ENCODE measurements around the gene BRD8. TPM values are rescaled to one million over a fixed set of nuclear protein-coding genes. Genes with fewer than 3 reads are reported as not detected.

BRD8 gene
- total RNA-seq, 4 donors from 2014 or later = 21.9 to 49.1 (median 37.4) TPM

DNA sequence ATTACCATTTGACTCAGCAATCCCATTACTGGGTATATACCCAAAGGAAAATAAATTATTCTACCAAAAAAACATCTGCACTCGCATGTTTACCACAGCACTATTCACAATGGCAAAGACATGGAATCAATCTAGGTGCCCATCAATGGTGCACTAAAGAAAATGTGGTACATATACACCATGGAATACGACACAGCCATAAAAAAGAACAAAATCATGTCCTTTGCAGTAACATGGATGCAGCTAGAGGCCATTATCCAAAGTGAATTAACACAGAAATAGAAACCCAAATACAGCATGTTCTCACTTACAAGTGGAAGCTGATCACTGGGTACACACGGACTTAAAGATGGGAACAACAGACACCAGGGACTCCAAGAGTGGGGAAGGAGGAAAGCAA lies 32.6 kb upstream of the BRD8 start:
- TF ChIP-seq, protein P1, sequence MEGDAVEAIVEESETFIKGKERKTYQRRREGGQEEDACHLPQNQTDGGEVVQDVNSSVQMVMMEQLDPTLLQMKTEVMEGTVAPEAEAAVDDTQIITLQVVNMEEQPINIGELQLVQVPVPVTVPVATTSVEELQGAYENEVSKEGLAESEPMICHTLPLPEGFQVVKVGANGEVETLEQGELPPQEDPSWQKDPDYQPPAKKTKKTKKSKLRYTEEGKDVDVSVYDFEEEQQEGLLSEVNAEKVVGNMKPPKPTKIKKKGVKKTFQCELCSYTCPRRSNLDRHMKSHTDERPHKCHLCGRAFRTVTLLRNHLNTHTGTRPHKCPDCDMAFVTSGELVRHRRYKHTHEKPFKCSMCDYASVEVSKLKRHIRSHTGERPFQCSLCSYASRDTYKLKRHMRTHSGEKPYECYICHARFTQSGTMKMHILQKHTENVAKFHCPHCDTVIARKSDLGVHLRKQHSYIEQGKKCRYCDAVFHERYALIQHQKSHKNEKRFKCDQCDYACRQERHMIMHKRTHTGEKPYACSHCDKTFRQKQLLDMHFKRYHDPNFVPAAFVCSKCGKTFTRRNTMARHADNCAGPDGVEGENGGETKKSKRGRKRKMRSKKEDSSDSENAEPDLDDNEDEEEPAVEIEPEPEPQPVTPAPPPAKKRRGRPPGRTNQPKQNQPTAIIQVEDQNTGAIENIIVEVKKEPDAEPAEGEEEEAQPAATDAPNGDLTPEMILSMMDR (IDR thresholded peaks at IDR 0.05; ENCODE audit: low read depth) = no peak

DNA sequence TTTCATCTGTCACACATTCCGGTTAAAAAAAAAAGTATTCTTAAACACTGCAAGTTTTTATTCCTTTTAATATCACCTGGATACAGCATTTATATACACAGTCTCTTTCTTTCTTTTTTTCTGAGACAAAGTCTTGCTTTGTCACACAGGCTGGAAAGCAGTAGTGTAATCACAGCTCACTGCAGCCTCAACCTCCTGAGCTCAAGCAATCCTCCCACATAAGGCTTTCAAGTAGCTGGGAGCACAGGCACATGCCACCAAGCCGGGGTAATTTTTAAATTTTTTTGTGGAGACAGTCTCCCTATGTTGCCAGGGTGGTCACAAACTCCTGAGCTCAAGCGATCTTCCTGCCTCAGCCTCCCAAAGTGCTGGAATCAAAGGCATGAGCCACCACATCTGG lies 14.4 kb upstream of the BRD8 start:
- TF ChIP-seq, protein P1 (IDR thresholded peaks at IDR 0.05; ENCODE audit: low read depth) = no peak

DNA sequence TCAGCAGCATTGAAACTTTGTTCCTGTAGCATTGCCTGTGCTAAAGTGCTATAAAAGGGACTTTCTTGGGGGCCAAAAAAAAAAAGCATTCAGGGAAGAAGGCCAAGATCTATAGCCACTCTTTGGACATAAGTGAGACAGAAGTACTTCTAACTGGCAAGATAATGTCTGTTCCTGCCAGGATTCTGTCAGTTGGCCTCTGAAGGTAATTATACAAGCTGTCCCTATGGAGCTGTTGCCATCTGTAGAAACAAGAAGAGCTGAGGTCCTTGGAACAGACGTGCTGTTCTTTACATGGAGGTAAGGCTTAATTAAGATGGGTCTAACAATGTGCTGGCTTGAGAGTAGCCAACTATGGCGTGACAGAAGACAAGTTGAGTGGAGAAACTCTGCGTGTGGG lies 10.2 kb upstream of the BRD8 start:
- TF ChIP-seq, protein P1 (IDR thresholded peaks at IDR 0.05; ENCODE audit: low read depth) = no peak

DNA sequence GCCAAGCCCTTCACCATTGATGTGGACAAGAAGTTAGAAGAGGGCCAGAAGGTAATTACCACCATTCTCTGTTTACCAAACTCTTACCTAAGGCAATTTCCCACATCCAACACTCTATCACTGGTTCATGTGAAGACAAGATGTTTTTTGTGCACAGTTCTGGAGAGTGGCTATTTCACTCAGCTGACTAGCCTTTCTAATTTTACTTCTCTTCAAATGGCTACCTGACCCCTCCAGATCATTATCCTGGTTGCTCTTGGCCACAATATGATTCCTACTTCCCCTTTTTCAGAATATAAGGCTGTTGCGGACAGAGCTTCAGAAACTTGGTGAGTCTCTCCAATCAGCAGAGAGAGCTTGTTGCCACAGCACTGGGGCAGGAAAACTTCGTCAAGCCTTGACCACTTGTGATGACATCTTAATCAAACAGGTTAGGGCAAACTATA lies 7.6 kb upstream of the BRD8 start:
- TF ChIP-seq, protein P1 (IDR thresholded peaks at IDR 0.05; ENCODE audit: low read depth) = no peak

DNA sequence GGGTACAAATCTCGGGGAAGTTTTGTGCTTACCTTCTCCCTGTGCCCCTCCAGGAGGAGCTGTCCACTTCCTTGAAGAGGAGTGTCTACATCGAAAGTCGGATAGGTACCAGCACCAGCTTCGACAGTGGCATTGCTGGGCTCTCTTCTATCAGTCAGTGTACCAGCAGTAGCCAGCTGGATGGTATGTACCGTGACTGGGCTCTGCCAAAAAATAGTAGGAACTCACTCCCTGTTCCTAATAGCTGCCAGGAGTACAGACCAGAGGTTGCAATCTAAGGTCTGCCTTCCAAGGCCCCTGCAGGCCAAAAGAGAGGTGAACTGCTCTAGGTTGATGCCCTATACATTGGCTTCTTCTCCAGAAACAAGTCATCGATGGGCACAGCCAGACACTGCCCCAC lies 4.4 kb upstream of the BRD8 start:
- TF ChIP-seq, protein P1 (IDR thresholded peaks at IDR 0.05; ENCODE audit: low read depth) = no peak

DNA sequence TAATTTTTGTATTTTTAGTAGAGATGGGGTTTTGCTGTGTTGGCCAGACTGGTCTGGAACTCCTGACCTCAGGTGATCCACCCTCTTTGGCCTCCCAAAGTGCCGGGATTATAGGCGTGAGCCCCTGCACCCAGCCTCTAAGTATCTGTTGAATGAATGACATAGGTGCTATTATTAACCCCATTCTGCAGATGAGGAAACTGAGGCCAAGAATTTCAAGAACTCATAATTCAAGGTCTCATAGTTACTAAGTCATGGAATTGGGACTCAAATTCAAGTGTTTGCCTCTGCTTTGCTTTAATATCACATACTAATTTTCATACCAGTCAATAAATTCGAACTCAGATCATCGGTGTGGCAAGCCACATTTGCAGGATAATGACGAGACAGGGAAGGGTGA lies 2.4 kb upstream of the BRD8 start:
- TF ChIP-seq, protein P1 (IDR thresholded peaks at IDR 0.05; ENCODE audit: low read depth) = no peak

DNA sequence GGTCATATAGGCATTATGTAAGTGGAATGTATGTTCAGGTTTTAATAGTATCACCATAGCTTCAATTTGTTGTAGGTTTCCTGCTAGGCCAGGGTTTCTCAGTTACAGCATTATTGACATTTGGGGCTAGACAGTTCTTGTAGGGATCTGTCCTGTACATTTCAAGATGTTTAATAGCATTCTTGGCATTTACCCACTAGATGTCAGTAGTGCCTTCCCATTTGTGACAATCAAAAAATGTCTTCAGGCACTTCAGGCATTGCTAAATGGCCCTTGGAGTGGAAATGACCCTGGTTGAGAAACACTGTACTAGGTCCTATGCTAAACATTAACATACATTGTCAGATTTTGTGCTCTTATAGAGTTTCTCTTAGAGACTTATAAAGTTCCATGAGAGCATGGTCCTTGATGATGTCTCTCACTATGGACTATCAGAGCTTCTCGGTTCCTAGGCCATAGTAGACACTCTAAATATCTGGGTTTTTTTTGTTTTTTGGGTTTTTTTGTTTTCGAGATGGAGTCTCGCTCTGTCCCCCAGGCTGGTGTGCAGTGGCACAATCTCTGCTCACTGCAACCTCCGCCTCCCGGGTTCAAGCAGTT lies 1.9 kb upstream of the BRD8 start:
- TF ChIP-seq, protein P1 (IDR thresholded peaks at IDR 0.05; ENCODE audit: low read depth) = no peak
